DND-41 (cell line): Measurements from ENCODE around the gene UBA52.

Experiments used
- CTCF ChIP-seq: IDR thresholded peaks from 2 replicates; pipeline ENCODE4 v1.5.1; 2012; ENCODE audit warnings: borderline replicate concordance, low read length, moderate library complexity, mild to moderate bottlenecking; ENCODE audit not compliant: poor library complexity, severe bottlenecking; ENCODE audit errors: extremely low read depth
- EZH2 ChIP-seq: IDR thresholded peaks from 3 replicates; pipeline ENCODE4 v1.6.1; 2012; ENCODE audit warnings: borderline replicate concordance, low read depth, mild to moderate bottlenecking, moderate library complexity, low read length, inconsistent platforms; ENCODE audit not compliant: severe bottlenecking

GRCh38 chr19:18586306-18586705 is 14.6 kb downstream of the UBA52 start:
- no peak for TF ChIP-seq CTCF
- no peak for TF ChIP-seq EZH2
